DMS153 (cell line): Measurements from ENCODE around the gene ZDHHC16.

Experiments
- DNase-seq: peaks from one replicate; lab custom pipeline; 2025; lab: John Stamatoyannopoulos, UW

The ZDHHC16 gene

GRCh38 chr10:97479939-97480338 is 34.0 kb downstream of the ZDHHC16 start:
- no peak for DNase-seq

GRCh38 chr10:97481071-97481470 is 35.1 kb downstream of the ZDHHC16 start:
- DNase-seq: no peak

- no peak for DNase-seq
These were observed 36.4 kb downstream of the ZDHHC16 start for GRCh38 chr10:97482381-97482780.

- DNase-seq: no peak
These were observed 37.5 kb downstream of the ZDHHC16 start for GRCh38 chr10:97483506-97483905.

- DNase-seq: no peak
These were observed 37.9 kb downstream of the ZDHHC16 start for GRCh38 chr10:97483921-97484320.

- DNase-seq: no peak
These were observed 39.8 kb downstream of the ZDHHC16 start for GRCh38 chr10:97485647-97486281.

GRCh38 chr10:97490592-97490991 is 44.6 kb downstream of the ZDHHC16 start:
- no peak for DNase-seq

- no peak for DNase-seq
These were observed 48.2 kb downstream of the ZDHHC16 start for GRCh38 chr10:97494151-97494550.

GRCh38 chr10:97494863-97495506 is 49.0 kb downstream of the ZDHHC16 start:
- no peak for DNase-seq

GRCh38 chr10:97497572-97498075 is 51.6 kb downstream of the ZDHHC16 start:
- peak; percentile 17 for DNase-seq

GRCh38 chr10:97498076-97498840 is 52.3 kb downstream of the ZDHHC16 start, which contains the start of gene MMS19:
TSS of gene MMS19 (minus strand) at chr10:97498422. CDS start at chr10:97498384, 38 bp downstream.
- peak; percentile 95 for DNase-seq

- DNase-seq: no peak
These were observed 53.0 kb downstream of the ZDHHC16 start, which contains the start of gene UBTD1 for GRCh38 chr10:97498841-97499560. TSS of gene UBTD1 (plus strand) at chr10:97498924. CDS start at chr10:97499204, 280 bp downstream.

- DNase-seq: no peak
These were observed 53.8 kb downstream of the ZDHHC16 start for GRCh38 chr10:97499561-97500296.

GRCh38 chr10:97500297-97500575 is 54.3 kb downstream of the ZDHHC16 start:
- no peak for DNase-seq

GRCh38 chr10:97502916-97503315 is 56.9 kb downstream of the ZDHHC16 start:
- DNase-seq: no peak

GRCh38 chr10:97503406-97503805 is 57.4 kb downstream of the ZDHHC16 start:
- no peak for DNase-seq

GRCh38 chr10:97505152-97505551 is 59.2 kb downstream of the ZDHHC16 start:
- DNase-seq: no peak

- no peak for DNase-seq
These were observed 60.4 kb downstream of the ZDHHC16 start for GRCh38 chr10:97506199-97506991.
